WTC11 (cell line): ENCODE measurements around the gene CENPVL1.

ENCODE experiments used
- TF ChIP-seq, protein P1 (sequence below): sonication (generic); formaldehyde crosslinking; IDR thresholded peaks from 2 replicates; pipeline ENCODE4 v1.8.0; 2022; ENCODE audit warnings: missing genetic modification reagents
- TF ChIP-seq, protein P2 (sequence below): fragments of 200-600 bp; IDR thresholded peaks from 2 replicates; pipeline ENCODE4 v1.8.0; 2022; ENCODE audit warnings: antibody characterized with exemption

DNA sequence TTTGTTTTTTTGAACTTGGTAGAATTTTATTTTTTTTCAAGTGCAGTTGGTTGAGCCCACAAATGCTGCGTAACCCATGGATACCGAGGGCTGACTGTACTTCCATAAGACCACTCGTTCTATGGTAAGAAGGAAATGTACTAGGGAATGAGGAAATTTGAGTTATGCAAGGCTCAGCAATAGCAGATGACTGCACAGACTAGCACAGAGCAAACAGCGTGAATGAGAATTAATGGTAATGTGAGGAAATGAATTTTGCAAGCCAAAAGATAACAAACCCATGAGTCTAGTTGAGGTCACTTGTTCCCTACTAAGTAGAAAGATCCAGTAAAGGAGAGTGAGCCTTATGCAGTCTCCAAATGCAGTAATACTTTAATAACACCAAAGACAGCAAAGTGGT is 50.3 kb downstream of the CENPVL1 start:
- TF ChIP-seq, protein P1, sequence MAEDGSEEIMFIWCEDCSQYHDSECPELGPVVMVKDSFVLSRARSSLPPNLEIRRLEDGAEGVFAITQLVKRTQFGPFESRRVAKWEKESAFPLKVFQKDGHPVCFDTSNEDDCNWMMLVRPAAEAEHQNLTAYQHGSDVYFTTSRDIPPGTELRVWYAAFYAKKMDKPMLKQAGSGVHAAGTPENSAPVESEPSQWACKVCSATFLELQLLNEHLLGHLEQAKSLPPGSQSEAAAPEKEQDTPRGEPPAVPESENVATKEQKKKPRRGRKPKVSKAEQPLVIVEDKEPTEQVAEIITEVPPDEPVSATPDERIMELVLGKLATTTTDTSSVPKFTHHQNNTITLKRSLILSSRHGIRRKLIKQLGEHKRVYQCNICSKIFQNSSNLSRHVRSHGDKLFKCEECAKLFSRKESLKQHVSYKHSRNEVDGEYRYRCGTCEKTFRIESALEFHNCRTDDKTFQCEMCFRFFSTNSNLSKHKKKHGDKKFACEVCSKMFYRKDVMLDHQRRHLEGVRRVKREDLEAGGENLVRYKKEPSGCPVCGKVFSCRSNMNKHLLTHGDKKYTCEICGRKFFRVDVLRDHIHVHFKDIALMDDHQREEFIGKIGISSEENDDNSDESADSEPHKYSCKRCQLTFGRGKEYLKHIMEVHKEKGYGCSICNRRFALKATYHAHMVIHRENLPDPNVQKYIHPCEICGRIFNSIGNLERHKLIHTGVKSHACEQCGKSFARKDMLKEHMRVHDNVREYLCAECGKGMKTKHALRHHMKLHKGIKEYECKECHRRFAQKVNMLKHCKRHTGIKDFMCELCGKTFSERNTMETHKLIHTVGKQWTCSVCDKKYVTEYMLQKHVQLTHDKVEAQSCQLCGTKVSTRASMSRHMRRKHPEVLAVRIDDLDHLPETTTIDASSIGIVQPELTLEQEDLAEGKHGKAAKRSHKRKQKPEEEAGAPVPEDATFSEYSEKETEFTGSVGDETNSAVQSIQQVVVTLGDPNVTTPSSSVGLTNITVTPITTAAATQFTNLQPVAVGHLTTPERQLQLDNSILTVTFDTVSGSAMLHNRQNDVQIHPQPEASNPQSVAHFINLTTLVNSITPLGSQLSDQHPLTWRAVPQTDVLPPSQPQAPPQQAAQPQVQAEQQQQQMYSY = no peak
- TF ChIP-seq, protein P2, sequence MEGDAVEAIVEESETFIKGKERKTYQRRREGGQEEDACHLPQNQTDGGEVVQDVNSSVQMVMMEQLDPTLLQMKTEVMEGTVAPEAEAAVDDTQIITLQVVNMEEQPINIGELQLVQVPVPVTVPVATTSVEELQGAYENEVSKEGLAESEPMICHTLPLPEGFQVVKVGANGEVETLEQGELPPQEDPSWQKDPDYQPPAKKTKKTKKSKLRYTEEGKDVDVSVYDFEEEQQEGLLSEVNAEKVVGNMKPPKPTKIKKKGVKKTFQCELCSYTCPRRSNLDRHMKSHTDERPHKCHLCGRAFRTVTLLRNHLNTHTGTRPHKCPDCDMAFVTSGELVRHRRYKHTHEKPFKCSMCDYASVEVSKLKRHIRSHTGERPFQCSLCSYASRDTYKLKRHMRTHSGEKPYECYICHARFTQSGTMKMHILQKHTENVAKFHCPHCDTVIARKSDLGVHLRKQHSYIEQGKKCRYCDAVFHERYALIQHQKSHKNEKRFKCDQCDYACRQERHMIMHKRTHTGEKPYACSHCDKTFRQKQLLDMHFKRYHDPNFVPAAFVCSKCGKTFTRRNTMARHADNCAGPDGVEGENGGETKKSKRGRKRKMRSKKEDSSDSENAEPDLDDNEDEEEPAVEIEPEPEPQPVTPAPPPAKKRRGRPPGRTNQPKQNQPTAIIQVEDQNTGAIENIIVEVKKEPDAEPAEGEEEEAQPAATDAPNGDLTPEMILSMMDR = no peak
